ENCODE results near the gene IL1RAPL2.

IL1RAPL2 gene

DNA sequence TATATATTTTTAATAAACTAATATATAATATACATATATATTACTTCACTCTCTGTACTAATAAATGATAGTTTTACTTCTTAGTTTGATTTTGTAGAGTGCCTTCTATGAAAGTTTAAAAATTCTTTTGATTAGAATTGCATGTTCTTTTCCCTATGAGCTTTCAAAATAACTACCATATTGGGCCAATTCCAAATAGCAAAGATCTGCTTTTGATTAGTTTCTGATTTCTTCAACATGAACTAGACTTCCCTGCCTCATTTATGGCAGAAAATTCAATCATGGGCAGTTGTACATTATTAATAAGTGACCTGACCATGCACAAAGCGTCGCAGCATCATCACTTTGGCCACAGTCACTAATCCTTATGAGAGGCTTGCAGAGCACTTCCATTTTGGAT, 703.4 kb downstream of the IL1RAPL2 start:
- DNase-seq (ENCODE audit: low spot score): no peak

DNA sequence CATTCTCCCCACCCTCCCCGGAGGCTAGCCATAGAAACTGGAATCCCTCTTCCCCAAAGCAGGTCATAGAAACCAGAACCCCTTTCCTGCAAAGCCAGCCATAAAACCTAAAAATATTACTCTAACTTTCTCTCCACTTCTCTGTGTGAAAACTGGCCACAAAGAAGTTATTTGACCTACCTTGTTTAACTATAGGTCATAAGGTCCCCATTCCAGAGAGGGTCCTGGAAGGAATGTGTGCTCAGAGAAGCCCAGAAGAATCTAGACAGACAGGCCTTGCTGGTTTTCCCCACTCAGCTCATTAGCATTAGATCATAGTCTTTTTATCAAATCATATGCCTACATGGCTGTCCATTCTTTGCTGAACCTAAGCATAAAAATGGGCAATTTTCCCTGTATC, 707.3 kb downstream of the IL1RAPL2 start:
- no peak for DNase-seq (ENCODE audit: low spot score)

DNA sequence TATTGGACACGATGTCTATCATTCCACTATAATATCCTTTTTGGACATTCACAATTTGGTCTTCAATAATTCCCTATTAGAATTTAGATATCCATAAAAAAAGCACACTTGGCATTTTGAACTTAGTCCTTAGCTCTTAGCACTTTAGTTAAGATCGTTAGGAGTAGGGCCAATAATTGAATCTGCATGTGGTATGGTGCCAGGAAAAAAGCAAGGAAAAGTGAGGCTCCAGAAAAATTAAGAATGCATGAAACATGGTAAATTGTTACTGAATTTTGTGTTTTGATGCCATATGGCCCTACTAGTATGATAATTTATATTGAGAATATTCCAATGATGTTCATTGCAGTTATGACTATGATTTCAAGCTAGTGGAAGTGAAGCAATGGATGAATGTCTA, 708.1 kb downstream of the IL1RAPL2 start:
- no peak for DNase-seq (ENCODE audit: low spot score)

DNA sequence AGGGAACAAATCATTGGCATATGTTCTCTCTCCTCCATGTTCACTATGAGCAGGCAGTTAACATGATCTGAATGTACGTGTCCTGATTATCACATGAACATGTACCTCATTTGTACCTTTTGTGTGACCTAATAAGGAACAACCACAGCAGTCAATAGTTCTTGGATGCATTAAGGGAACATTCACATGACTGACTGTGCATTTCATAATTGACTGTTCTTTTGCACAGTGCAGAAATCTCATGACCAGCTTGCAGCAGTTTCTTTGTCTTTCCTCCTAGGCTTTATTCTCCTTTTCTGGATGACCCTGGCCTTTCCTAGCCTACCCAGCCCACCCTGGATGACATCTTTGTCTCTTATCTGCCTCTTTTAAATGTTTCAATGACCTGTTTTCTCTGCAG, 711.1 kb downstream of the IL1RAPL2 start:
- DNase-seq (ENCODE audit: low spot score): no peak

DNA sequence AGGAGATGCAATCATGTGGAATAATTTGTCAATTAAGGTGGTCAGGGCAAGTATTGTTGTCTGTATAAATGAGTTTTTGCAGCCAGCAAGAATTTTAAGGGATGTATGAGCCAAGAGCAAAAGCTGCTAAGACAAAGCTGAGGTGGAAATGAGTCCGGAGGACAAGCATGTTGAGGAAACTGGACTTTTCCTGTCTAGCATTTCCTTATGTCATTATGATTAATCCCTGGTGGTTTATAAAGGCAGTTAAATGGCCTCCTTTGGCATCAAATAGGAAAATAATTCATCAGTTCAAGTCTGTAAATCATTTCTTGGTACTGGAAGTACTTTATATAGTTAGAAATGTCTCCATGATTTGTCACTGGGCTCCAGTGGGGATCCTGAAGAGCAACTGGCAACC, 716.1 kb downstream of the IL1RAPL2 start:
- no peak for DNase-seq (ENCODE audit: low spot score)

DNA sequence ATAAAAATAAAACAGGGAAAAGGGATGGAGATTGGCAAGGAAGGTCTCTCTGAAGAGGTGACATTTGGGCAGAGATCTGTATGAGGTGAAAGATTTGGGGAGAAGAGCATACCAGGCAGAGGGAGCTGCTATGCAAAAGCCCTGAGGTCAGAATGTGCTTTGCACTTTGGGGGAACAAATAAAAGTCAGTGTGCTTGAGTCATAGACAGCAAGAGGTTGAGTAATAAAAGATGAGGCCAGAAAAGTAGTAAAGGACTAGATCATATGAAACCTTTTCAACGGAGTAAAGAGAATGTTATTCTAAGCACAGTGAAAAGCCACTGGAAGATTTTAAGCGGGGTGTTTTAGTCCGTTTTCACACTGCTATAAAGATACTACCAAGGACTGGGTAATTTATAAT, 731.0 kb downstream of the IL1RAPL2 start:
- DNase-seq (ENCODE audit: low spot score): no peak

DNA sequence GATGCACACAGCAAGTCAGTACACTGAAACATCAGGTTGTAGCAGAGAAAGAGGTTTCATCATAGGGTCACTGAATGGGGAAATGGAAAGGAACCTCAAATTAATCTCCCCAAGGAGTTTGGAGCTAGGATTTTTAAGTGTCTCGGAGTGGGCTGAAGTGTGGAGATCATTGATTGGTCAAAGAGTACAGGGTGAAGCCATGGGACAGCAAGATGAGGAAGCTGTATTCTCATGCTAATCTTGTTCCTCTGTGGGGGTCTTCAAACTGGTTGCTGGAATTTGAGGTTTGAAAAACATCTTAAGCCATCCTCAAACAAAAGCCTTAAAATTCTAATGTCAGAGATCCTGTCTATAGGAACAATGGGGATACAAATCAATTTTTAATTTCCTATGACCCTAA, 733.3 kb downstream of the IL1RAPL2 start:
- DNase-seq (ENCODE audit: low spot score): no peak

DNA sequence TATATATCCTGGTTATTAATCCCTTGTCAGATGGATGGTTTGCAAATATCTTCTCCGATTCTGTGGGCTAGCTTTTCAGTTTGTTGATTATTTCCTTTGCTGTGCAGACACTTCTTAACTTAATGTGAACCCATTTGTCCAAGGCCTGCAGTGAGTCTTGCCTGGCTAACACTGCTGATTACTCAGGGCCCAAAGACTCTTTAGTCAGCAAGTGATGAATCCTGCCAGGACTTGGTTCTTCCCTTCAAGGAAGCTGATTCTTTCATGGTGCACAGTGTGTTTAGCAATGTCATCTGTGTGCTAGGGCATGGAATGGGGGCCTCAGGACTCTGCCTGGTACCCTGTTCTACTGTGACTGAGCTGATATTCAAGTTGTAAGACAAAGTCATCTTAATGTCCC, 736.2 kb downstream of the IL1RAPL2 start:
- no peak for DNase-seq (ENCODE audit: low spot score)

DNA sequence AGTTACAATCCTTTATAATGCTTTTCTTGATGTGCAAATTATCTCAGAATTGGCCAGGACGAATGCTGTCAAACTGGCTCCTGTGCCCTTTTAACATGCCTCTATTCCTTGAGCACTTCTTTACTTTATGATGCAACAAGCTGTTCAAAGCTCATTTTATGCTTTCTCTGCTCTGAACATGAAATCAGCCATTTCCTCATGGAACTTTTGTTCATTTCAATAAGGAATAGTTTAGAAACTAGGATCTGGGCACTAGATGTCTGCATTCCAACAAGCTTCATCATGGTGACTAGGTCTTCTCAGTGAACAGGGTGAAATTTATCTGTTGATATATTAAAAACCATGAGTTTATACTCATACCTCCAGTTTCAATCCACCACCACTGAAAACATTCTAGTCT, 741.8 kb downstream of the IL1RAPL2 start:
- DNase-seq (ENCODE audit: low spot score): no peak

DNA sequence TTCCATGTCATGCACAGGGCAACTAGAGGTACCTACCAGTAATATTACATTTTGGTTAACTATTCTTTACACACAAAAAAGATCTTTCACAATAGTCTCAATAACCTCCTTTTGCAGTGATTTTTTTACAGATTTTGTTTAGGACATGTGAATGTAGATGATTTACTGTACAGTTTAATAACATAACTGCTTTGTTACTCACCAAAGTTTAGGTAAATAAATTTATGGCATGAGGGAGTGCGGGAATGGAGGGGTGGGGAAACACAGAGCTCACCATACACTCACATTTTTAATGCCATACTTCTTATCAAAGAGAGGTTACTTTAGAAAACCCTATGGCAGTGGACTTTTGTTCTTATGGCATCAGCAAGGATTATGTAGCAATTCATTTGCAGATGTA, 747.6 kb downstream of the IL1RAPL2 start:
- no peak for DNase-seq (ENCODE audit: low spot score)

DNA sequence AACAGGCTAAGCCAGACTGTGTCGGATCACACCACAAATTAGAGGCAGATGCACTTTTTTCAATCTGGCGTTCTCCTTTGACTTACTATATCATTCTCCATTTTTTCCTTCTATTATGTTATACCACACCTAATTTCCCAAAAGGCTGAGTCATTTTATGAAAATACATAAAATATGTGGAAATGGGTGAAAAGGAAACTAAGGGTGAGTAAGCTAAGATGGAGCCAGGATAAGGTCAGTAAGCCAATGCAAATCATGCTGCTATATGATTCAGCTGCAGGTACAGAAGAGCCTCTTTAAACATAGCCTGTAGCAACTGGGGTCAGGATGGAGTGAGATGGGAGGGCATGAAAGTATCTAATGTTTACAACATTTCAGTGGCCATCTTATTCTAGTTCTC, 748.5 kb downstream of the IL1RAPL2 start:
- DNase-seq (ENCODE audit: low spot score): no peak

DNA sequence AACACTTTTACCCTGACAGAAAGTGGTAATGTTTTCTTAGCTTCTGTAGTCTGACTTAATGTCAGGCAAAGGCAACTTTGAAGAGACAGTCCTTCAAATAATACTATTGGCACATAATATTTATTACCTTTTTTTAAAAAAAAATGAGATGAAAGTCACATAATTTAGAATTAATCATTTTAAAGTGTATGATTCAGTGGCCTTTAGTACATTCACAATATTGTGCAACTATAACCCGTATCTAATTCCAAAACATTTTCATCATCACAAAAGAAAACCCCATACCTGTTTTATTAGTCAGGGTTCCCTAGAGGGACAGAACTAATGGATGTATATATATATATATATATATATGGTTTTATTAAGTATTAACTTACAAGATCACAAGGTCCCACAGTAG, 749.2 kb downstream of the IL1RAPL2 start:
- no peak for DNase-seq (ENCODE audit: low spot score)

DNA sequence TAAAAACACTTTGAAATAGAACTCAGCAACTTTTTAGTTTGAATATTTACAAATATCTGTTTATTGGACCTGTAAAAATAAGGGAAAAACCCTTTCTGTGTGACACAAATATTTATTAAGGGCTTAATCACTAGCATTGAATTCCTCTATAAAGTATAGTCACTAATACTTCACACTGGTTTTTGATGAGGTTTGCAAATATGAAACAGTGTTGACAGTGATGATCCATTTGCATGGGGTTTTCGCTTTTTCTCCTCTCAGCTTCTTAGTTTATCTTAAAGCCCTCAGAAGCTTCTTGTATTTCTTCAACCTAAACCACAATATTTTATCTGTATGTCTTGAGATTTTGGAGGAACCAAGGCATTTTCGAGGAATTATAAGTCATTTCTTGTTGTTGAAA, 751.1 kb downstream of the IL1RAPL2 start:
- DNase-seq (ENCODE audit: low spot score): no peak

DNA sequence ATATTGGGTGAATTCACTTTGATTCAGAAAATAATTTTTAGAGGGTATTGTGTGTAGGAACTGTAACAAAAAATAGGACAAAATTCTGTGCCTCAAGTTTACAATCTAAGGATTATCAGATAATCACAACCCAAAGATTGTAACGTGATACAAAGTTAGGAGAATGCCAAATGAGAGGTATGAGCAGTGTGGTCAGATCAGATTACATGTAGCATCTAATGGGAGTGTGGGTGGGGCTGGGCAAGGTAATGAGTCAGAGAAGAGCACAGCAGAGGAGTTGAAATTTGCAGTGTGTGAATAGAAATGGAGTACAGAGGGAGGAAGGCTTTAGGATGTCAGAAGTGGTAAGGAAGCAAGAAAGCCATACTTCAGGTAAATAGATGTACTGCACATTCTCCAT, 757.9 kb downstream of the IL1RAPL2 start:
- no peak for DNase-seq (ENCODE audit: low spot score)

DNA sequence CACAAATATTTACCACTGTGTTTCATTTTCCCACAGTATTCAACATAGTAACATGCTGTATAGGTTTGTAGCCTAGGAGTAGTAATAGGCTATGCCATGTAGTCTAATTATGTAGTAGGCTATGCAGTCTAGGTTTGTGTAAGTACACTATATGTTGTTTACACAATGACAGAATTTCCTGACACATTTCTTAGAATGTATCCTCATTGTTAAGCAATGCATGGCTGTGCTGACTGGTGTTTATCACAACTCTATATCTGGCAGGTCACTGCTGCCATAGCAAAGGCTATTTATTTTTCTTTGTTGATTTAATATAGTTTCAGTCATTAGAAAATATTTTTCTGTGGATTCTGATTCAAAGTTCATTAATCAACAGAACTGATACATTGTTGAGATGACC, 762.8 kb downstream of the IL1RAPL2 start:
- no peak for DNase-seq (ENCODE audit: low spot score)

DNA sequence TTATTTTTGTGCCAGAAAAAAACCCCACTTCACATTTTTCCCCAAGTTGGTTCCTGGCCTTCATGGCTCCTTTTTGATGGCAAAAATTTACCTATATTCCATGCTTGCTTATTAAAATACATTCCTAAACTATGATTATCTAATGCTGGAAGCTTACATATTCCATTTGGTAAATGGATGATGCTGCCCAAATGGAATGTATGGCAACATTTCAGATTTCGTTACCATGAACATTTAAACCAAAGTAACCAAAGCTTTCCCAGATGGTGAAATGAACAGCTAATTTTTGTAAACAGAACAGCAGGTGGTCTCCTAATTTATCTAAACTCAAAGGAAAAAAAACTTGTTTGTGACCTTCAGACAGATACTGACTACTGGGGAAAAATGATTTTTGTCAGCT, 765.2 kb downstream of the IL1RAPL2 start:
- no peak for DNase-seq (ENCODE audit: low spot score)

DNA sequence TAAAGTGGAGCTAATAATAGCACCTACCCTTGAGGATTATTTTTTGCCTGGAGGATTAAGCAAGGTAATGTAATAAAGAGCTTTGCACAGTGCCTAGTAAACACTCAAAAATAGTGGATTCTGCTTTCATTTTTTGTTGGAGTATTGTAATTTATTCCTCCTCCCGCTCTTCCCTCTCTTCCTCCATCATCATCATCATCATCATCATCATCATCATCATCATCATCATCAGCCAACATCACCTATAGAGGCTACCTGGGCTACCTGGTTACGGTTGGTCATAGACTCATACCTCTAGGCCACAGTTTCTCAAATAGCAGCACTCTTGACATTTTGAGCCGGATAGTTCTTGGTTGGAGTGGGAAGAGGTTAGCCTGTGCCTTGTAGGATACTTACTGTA, 781.4 kb downstream of the IL1RAPL2 start:
- DNase-seq (ENCODE audit: low spot score): no peak

DNA sequence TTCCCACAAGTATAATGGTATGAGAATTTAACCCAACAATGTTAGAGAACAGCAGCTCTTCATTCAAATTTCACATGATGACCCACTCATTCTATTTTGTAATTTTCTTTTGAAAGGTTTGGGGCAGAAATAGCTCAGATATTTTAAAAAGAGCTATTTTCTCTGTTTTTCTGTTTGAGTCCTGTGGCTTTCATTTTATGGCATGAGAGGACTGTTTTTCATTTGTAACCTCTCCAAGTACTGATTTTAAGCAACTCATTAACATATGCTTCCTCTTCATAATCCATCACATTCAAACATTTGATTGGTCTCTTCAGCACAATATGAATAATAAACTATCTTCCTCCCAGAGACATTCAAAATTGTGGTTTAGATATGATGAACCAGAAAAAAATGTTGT, 783.5 kb downstream of the IL1RAPL2 start:
- no peak for DNase-seq (ENCODE audit: low spot score)

DNA sequence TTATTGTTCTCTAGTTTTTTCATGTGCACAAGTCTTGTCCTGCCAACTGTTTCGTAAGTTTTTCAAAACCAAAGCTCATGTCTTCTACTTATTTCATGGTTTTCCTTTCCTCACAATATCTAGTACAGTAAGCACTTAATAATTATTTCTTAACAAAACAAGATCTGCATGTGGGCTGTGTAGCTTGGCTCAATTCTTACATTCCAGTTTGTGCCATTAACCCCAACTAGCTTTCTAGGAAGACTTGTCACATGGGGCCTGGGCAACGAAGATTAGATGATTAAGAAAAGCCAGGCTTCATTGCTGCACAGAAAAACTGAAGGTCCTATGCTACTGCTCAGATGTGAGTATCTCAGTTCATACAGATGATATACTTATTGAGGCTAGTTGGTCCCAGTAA, 809.8 kb downstream of the IL1RAPL2 start:
- no peak for DNase-seq (ENCODE audit: low spot score)

DNA sequence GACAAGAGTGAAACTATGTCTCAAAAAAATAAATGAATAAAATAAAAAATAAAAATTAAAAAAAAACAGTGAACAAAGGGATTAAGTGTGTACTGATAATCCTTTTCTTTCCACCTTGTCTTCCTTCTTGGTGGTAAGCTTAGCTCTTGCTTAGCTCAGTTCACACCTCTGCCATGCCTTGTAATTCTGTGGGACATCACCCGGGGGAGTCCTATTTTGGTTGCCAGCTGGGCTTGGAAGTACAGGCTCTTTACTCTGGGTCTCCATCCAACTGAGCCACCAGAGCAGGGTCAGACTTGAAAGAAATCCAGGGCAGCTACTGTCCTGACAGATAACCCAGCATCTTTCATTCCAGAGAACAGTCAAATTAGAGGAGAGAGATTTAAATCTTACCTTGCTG, 858.7 kb downstream of the IL1RAPL2 start:
- DNase-seq (ENCODE audit: low spot score): no peak

DNA sequence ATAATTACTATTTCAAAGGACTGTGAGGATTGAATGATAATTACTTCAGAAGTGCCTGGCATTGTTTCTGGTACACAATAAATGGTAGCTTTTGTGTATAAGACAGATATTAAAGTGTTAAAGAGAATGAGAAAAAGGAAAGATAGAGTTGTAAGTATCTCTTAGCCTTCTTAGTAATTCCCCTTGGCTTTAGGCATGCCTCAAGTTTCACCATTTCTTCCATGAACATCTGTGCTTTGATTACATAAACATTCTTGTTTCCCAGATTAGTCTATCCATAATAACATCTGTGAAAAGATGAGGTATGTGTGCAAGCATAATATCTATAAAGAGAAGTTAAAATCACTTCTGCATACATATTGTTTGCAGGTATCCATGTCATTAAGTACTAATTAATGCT, 885.4 kb downstream of the IL1RAPL2 start:
- DNase-seq (ENCODE audit: low spot score): no peak

DNA sequence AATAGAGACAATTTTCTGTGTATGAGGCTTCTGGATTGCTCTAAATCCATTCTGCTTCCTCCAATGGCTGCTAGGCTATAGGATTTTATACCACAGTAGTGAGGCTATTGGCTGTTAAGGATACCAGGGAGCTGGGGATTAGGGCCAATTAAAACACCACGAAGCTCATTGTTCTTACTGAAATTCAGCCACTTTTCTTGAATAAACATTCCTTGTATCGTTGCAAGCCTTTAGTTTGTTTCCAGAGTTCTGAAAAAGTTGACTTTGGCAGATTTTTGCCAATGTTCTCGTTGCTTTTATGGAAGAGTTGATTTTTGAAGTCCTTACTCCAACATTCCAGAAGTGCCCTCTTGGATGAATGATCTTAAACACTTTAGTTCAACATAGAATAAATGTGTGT, 892.8 kb downstream of the IL1RAPL2 start:
- DNase-seq (ENCODE audit: low spot score): no peak

DNA sequence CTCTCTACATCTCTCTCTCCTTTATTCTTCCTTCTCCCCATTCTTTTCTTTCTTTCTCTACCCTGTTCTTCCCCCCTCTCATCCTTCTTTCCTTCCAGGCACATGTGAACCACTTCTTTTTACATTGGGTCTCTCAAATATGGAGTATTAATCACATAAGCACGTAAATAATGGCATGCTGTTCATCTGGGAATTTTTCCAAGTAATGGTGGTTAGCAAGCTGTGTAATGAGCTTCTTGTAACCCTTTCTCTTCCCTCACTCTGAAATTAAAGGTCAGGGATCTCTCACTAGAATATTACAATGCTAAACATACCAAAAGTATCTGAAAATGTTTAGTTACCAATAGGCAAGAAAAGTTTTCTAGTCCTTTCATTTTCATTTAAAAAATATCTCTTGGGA, 894.4 kb downstream of the IL1RAPL2 start:
- no peak for DNase-seq (ENCODE audit: low spot score)

DNA sequence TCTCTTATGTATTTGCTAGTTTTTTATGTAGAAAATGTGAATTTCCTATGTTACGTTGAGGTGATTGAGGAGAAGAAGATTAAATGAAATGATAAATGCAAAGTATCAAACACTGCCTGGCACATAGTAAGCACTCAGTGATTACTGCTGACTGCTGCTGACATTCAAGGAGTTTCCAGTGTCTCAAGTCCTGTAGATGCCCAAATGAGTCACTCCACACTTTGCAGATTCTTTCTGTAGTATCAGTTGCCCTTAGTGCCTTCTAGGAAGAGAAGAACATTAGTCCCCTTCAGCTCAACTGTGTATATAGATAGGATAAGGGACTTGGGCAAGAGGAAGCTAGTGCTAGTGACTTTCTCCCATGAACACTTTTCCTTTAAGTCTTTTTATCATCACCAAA, 895.0 kb downstream of the IL1RAPL2 start:
- no peak for DNase-seq (ENCODE audit: low spot score)

DNA sequence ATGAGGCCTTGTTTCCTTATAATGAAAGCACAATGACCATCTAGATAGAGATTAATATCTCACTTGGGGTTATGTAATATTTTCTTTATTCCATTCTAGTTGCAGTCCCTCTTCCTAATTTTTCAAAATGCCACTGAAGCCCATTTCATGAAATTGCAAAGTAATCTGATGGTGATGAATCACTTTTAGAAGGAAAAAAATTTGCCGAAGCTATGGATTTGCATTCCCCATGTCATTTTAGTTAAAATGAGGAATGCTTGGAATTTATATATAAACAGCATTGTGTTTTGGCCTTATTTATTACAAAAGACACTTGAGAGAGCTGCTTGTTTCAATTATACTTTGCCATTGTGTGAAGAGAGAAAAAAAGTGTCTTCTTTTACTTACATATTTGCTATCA, 896.2 kb downstream of the IL1RAPL2 start:
- no peak for DNase-seq (ENCODE audit: low spot score)

All from CD4-positive, alpha-beta T cell treated with Interleukin-6 at 100 ng/mL for 8 hours (primary cell).